GM10266 (cell line): ENCODE data around the gene ABCB10.

ENCODE experiments used
- DNase-seq: peaks from one replicate; pipeline ENCODE4 v3.0.0; 2012; ENCODE audit errors: extremely low spot score
- TF ChIP-seq, protein P1 (sequence below): IDR thresholded peaks from 2 replicates; pipeline ENCODE4 v1.5.1; 2012; ENCODE audit warnings: mild to moderate bottlenecking, low read depth; ENCODE audit not compliant: control insufficient read depth, insufficient read depth; ENCODE audit errors: missing control alignments

The ABCB10 gene

GRCh38 chr1:229470406-229471043 is 88.0 kb downstream of the ABCB10 start:
- no peak for DNase-seq
- TF ChIP-seq, protein P1, sequence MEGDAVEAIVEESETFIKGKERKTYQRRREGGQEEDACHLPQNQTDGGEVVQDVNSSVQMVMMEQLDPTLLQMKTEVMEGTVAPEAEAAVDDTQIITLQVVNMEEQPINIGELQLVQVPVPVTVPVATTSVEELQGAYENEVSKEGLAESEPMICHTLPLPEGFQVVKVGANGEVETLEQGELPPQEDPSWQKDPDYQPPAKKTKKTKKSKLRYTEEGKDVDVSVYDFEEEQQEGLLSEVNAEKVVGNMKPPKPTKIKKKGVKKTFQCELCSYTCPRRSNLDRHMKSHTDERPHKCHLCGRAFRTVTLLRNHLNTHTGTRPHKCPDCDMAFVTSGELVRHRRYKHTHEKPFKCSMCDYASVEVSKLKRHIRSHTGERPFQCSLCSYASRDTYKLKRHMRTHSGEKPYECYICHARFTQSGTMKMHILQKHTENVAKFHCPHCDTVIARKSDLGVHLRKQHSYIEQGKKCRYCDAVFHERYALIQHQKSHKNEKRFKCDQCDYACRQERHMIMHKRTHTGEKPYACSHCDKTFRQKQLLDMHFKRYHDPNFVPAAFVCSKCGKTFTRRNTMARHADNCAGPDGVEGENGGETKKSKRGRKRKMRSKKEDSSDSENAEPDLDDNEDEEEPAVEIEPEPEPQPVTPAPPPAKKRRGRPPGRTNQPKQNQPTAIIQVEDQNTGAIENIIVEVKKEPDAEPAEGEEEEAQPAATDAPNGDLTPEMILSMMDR = no peak

- no peak for DNase-seq
- TF ChIP-seq, protein P1 = no peak
These were observed 91.6 kb downstream of the ABCB10 start for GRCh38 chr1:229466887-229467286.
